GM10248 (cell line): ENCODE measurements around the gene OR2Z1.

Experiments used
- CTCF ChIA-PET: fragments of 300-600 bp; sonication (Branson Sonifier 250); formaldehyde crosslinking; extraction: SDS; loops from one replicate; lab custom pipeline; 2021; ENCODE audit warnings: antibody characterized with exemption; lab: Yijun Ruan, JAX
- POLR2A ChIA-PET: fragments of 350-650 bp; sonication (Branson Sonifier 250); formaldehyde crosslinking; extraction: SDS; loops from one replicate; lab custom pipeline; 2020; ENCODE audit warnings: antibody characterized with exemption; lab: Yijun Ruan, JAX
- DNase-seq: peaks from one replicate; pipeline ENCODE4 v3.0.0; 2012; ENCODE audit errors: extremely low spot score
- CTCF ChIP-seq: IDR thresholded peaks from 2 replicates; pipeline ENCODE4 v1.5.1; 2012; ENCODE audit warnings: mild to moderate bottlenecking, low read depth; ENCODE audit errors: extremely low read depth, missing control alignments, control extremely low read depth

The OR2Z1 gene

GRCh38 chr19:8681345-8682029, 39.9 kb upstream of the OR2Z1 start:
- ChIA-PET POLR2A (no interaction called here), CTCF (interaction anchor here (1.0 kb wide), 1 partner anchor 13 kb away, joined by 3 read pairs; no protein-coding TSS in a partner anchor)
- DNase-seq, result no peak
- no peak for TF ChIP-seq CTCF

GRCh38 chr19:8682472-8682871, 39.0 kb upstream of the OR2Z1 start:
- POLR2A ChIA-PET, result no interaction called here
- no peak for TF ChIP-seq CTCF
- DNase-seq, result no peak
- CTCF ChIA-PET, result interaction anchor here (1.0 kb wide), 1 partner anchor 12 kb away, joined by 3 read pairs; no protein-coding TSS in a partner anchor

GRCh38 chr19:8682931-8683330, 38.5 kb upstream of the OR2Z1 start:
- POLR2A ChIA-PET, result no interaction called here
- TF ChIP-seq CTCF, result no peak
- DNase-seq, result no peak
- CTCF ChIA-PET, result no interaction called here

GRCh38 chr19:8684001-8684902, 37.2 kb upstream of the OR2Z1 start:
- TF ChIP-seq CTCF, result no peak
- ChIA-PET POLR2A (no interaction called here), CTCF (interaction anchor here (0.8 to 1.9 kb wide), 2 partner anchors 10 to 13 kb away, joined by 3 to 12 read pairs; no protein-coding TSS in a partner anchor)
- no peak for DNase-seq

GRCh38 chr19:8686549-8686948, 34.9 kb upstream of the OR2Z1 start:
- ChIA-PET CTCF (interaction anchor here (1.0 to 1.9 kb wide), 4 partner anchors 31 to 106 kb away, joined by 3 to 6 read pairs (median 4); no protein-coding TSS in a partner anchor), POLR2A (no interaction called here)
- no peak for DNase-seq
- TF ChIP-seq CTCF, result no peak

- CTCF ChIA-PET, result interaction anchor here (1.3 kb wide), 1 partner anchor 108 kb away, joined by 5 read pairs; no protein-coding TSS in a partner anchor
- TF ChIP-seq CTCF, result no peak
- DNase-seq, result no peak
- POLR2A ChIA-PET, result no interaction called here
These were observed 32.5 kb upstream of the OR2Z1 start for GRCh38 chr19:8688930-8689329.
